Measurements from ENCODE around the gene E4F1. TPM values are rescaled to one million over a fixed set of nuclear protein-coding genes. Genes with fewer than 3 reads are reported as not detected.

E4F1 gene
- total and polyA plus RNA-seq, 10 of the 15 experiments (the other 5 are each of a cell fraction or from before 2014, with no cell fraction given): 0.23 to 36.5 (median 14.5) TPM

- H2AFZ ChIP-seq (ENCODE audit: control insufficient read depth, low read depth, low read length): no peak overlapping the region
- H3K27ac ChIP-seq (ENCODE audit: control insufficient read depth, insufficient read depth): no peak overlapping the region
- no TSS peak for BruUV-seq (replicated peaks)
- intact Hi-C loops (cut with micrococcal nuclease; ENCODE audit: unreplicated experiment): no loop called here
- ChIA-PET RAD21 (ENCODE audit: unreplicated experiment) (no interaction called here), POLR2A (interaction anchor here (1.0 kb wide), 1 partner anchor 10 kb away, joined by 5 read pairs; no protein-coding TSS in a partner anchor), SMC1A (ENCODE audit: uncharacterized antibody, unreplicated experiment) (no interaction called here), CTCF (no interaction called here)
- DNase-seq (ENCODE audit: low read depth, low spot score) (no peak), FAIRE-seq (no peak), ATAC-seq (no peak)
- H3K4me3 ChIP-seq: no peak overlapping the region
- H3K9ac ChIP-seq (ENCODE audit: control insufficient read depth, insufficient read depth, low read length): no peak overlapping the region
- in situ Hi-C loops (cut with MboI): no loop called here
- TF ChIP-seq CEBPB (IDR thresholded peaks at IDR 0.05; ENCODE audit: borderline replicate concordance in 1 of 2, low read depth in 2 of 2, low read length in 2 of 2) (no peak), ZBED1 (IDR thresholded peaks at IDR 0.05; ENCODE audit: borderline replicate concordance) (no peak), SP1 (IDR thresholded peaks at IDR 0.05; ENCODE audit: low read depth, low read length) (no peak), BHLHE40 (IDR thresholded peaks at IDR 0.05; ENCODE audit: borderline replicate concordance in 1 of 2, low read depth in 2 of 2, low read length in 1 of 2) (no peak), SMARCA5 (IDR thresholded peaks at IDR 0.05) (no peak), PRDM15 (CRISPR knock-in tag; IDR thresholded peaks at IDR 0.05) (no peak), CBX3 (IDR thresholded peaks at IDR 0.05; ENCODE audit: borderline replicate concordance, low read depth) (no peak), RFX5 (IDR thresholded peaks at IDR 0.05; ENCODE audit: low read depth, low read length) (no peak), ELK1 (IDR thresholded peaks at IDR 0.05; ENCODE audit: low read depth, low read length) (no peak)
- H4K20me1 ChIP-seq (ENCODE audit: control insufficient read depth, insufficient read depth): no peaks in the 10 kb centered on the region
- 55% methylated on average over 11 of the region's 13 CpGs for WGBS (ENCODE audit: insufficient coverage, insufficient replicate concordance, low lambda C conversion rate, missing lambda C conversion rate)
- H3K4me1 ChIP-seq (ENCODE audit: control insufficient read depth, insufficient read depth, low read length): no peaks in the 10 kb centered on the region
- H3K27me3 ChIP-seq (replicated peaks in 1 of 2; ENCODE audit: control insufficient read depth in 2 of 2, insufficient read depth in 2 of 2, low read length in 1 of 2): no peaks in the 10 kb centered on the region
- peaks cover 4 to 45% of the 10 kb centered on the region in 2 experiments; a peak in 3 of 4 replicates for H3K36me3 ChIP-seq (ENCODE audit: control insufficient read depth in 2 of 2, insufficient read depth in 2 of 2, low read length in 1 of 2)
- H3K4me2 ChIP-seq (ENCODE audit: control insufficient read depth, insufficient read depth): no peak overlapping the region
- peaks cover 9% of the 10 kb centered on the region for H3K79me2 ChIP-seq (ENCODE audit: control insufficient read depth, insufficient read depth, low read length)
- no peaks in the 10 kb centered on the region for H3K9me3 ChIP-seq (replicated peaks; ENCODE audit: control insufficient read depth, insufficient read depth, low read length)
These were observed 7.0 kb downstream of the E4F1 start for GRCh38 chr16:2230376-2230775.
